Measurements from ENCODE around the gene OVCA2. TPM values are rescaled to one million over a fixed set of nuclear protein-coding genes. Genes with fewer than 3 reads are reported as not detected.
A peak's percentile ranks its signal among the peaks of the same experiment; 100 is the strongest.

The OVCA2 gene
- total RNA-seq, 1 experiment from 2014 or later, result 24.6 TPM

DNA sequence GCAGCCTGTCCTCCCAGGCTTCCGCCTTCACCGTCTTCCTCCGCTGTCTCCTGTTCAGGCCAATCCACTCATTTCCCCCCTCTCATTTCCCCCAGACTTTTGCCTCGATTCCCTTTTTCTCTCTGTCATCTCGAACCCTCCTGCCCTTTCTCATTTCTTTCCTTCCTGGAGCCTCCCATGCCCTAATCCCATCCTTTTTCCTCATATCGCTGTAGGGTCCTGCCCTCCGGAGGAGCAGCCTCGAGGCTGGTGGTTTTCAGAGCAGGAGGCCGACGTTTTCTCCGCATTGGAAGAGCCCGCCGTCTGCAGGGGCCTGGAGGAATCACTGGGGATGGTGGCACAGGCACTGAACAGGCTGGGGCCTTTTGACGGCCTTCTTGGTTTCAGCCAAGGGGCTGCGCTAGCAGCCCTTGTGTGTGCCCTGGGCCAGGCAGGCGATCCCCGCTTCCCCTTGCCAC is 597 bp downstream of the OVCA2 start:
- H3K23me2 ChIP-seq (ENCODE audit: insufficient read length, low read depth, low read length, poor library complexity, severe bottlenecking), result peaks cover 9% of the 10 kb centered on the region
- WGBS (ENCODE audit: extremely low coverage, insufficient read length, low lambda C conversion rate), result no CpG with 5 or more reads among the region's 17 CpGs

More for the DNA sequence above, 597 bp downstream of the OVCA2 start:
- Histone ChIP-seq H2BK120ac (ENCODE audit: low read depth, low read length, poor library complexity, severe bottlenecking) (no peak overlapping the region), H3K56ac (ENCODE audit: insufficient read length, low read depth, low read length) (no peak overlapping the region), H3K9ac (ENCODE audit: extremely low read depth, insufficient read length, low read length) (peak overlapping the region; percentile 21), H3K9me3 (ENCODE audit: control insufficient read depth, low read depth, low read length) (no peaks in the 10 kb centered on the region), H3K4ac (ENCODE audit: low read depth, low read length) (no peak overlapping the region), H3K23ac (ENCODE audit: insufficient read length, low read depth, low read length) (no peak overlapping the region), H3K27me3 (ENCODE audit: insufficient read depth, low read length) (no peaks in the 10 kb centered on the region), H2BK20ac (ENCODE audit: low read depth, low read length, poor library complexity, severe bottlenecking) (no peak overlapping the region), H3T11ph (ENCODE audit: low read length) (no peak overlapping the region), H3K4me1 (ENCODE audit: insufficient read depth, low read length) (no peaks in the 10 kb centered on the region), H4K8ac (replicated peaks; ENCODE audit: insufficient read length, low read depth, low read length) (no peak overlapping the region), H4K20me1 (ENCODE audit: control insufficient read depth, insufficient read depth, insufficient read length) (no peaks in the 10 kb centered on the region), H3K79me2 (ENCODE audit: insufficient read depth, low read length) (no peaks in the 10 kb centered on the region), H2BK15ac (ENCODE audit: low read depth, low read length) (no peak overlapping the region), H2AFZ (ENCODE audit: low read length) (no peak overlapping the region), H4K5ac (ENCODE audit: insufficient read length, low read depth, low read length) (no peak overlapping the region), H2BK12ac (ENCODE audit: insufficient read length, low read depth, low read length) (no peak overlapping the region), H4K91ac (ENCODE audit: insufficient read length, low read depth, low read length) (no peak overlapping the region), H3K14ac (ENCODE audit: insufficient read depth, low read length) (peak overlapping the region; percentile 66; the same call in 1 of the 2 replicates), H3K79me1 (ENCODE audit: insufficient read depth, low read depth, low read length, poor library complexity, severe bottlenecking) (no peaks in the 10 kb centered on the region), H2BK5ac (ENCODE audit: insufficient read length, low read length) (no peak overlapping the region), H3K27ac (ENCODE audit: insufficient read length, low read depth, low read length) (no peak overlapping the region), H3K18ac (ENCODE audit: insufficient read length, low read depth, low read length) (peak overlapping the region; percentile 69), H3K4me2 (ENCODE audit: insufficient read depth, insufficient read length, low read length) (peak overlapping the region; percentile 69), H2AK5ac (ENCODE audit: insufficient read length, low read length) (no peak overlapping the region)
- TF ChIP-seq, protein P1, sequence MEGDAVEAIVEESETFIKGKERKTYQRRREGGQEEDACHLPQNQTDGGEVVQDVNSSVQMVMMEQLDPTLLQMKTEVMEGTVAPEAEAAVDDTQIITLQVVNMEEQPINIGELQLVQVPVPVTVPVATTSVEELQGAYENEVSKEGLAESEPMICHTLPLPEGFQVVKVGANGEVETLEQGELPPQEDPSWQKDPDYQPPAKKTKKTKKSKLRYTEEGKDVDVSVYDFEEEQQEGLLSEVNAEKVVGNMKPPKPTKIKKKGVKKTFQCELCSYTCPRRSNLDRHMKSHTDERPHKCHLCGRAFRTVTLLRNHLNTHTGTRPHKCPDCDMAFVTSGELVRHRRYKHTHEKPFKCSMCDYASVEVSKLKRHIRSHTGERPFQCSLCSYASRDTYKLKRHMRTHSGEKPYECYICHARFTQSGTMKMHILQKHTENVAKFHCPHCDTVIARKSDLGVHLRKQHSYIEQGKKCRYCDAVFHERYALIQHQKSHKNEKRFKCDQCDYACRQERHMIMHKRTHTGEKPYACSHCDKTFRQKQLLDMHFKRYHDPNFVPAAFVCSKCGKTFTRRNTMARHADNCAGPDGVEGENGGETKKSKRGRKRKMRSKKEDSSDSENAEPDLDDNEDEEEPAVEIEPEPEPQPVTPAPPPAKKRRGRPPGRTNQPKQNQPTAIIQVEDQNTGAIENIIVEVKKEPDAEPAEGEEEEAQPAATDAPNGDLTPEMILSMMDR (conservative IDR thresholded peaks at IDR 0.05), result no peak
- Mint-ChIP-seq H3K27me3 (ENCODE audit: low read depth) (peaks cover 16% of the 10 kb centered on the region), H3K36me3 (ENCODE audit: insufficient read depth in 1 of 3, low read depth in 3 of 3) (peaks cover 7 to 19% (median 16%) of the 10 kb centered on the region in 3 experiments), H3K27ac (peak overlapping the region; percentile 81 to 96 (median 93); a peak in 5 of 7 replicates), H3K4me3 (peak overlapping the region; percentile 90 to 92), H3K9me3 (no peaks in the 10 kb centered on the region), H3K4me1 (peaks cover 7 to 11% of the 10 kb centered on the region in 2 experiments)
- peak; percentile 62 for DNase-seq

Measured in H9 (cell line).